ENCODE results near the gene ADORA3.
"Not testable (repeated sequence)": the region's sequence is repeated elsewhere in the genome, so short reads cannot be mapped to it uniquely, and the experiment has no call there.

The ADORA3 gene

DNA sequence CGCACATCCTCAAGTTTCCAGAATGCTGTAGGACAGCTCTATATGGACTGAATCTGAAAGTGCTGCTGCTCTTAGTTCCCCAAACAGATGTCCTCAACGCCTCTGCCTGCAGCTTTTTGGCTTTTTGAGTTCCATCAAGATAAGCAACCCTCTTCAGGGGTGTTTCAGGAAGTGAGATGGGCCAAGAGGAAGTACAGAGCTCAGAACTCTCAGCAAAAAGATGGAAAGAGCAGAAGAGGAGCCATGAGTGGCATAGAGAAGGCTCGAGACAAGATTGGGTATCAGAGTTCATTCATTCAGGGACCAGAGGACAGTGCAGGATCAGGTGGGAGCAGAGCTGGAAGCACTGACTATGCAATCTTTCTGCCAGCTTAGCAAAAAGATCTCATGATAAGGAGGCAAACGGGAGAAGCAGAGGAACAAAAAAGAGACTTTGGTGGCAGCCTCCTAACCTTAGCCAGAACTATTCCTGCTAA, at the start of gene ADORA3, which contains the start of gene TMIGD3:
Gene ADORA3, minus strand, starts transcription at position 49 of the 476 bp plus-strand sequence. CDS start 279 bp downstream, outside the sequence.
Gene TMIGD3, minus strand, starts transcription at position 49 of the 476 bp plus-strand sequence. CDS start 279 bp downstream, outside the sequence.
- no peak for DNase-seq (ENCODE audit: low read depth)

DNA sequence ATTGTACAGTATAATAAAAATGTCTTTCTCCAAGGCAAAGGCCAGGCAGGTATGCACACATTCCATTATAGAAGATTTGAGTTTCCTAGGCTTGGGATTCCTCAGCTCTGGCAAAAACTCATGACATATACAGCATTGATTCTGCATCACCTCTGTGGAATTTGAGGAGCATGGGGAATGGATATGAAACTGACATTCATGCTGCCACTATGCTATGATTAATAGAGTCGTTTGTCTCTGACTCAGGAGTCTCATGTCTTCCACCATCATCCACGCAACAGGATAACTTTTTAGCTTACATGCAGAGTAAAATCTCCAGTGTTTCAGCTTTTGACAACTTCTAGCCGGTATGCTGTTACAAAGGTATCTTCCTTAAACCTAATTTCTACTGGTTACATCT, 49.8 kb upstream of the ADORA3 start:
- no peak for DNase-seq (ENCODE audit: low read depth)

DNA sequence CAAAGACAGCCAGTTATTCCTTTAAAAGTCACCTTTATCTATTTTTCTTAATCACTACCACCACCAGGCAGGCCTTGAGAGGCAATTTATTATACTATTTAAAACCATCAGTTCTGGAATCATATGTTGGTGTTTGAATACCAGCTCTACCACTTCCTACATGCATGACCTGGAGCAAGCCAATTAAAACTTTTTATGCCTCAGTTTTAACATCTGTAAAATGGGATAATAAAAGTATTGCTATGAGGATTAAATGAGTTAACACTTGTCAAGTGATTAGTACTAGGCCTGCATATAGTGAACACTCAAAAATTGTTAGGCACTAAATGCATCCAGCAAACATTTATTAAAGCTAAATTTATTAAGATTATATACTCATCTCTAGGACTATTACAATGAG, 49.2 kb upstream of the ADORA3 start:
- no peak for DNase-seq (ENCODE audit: low read depth)

DNA sequence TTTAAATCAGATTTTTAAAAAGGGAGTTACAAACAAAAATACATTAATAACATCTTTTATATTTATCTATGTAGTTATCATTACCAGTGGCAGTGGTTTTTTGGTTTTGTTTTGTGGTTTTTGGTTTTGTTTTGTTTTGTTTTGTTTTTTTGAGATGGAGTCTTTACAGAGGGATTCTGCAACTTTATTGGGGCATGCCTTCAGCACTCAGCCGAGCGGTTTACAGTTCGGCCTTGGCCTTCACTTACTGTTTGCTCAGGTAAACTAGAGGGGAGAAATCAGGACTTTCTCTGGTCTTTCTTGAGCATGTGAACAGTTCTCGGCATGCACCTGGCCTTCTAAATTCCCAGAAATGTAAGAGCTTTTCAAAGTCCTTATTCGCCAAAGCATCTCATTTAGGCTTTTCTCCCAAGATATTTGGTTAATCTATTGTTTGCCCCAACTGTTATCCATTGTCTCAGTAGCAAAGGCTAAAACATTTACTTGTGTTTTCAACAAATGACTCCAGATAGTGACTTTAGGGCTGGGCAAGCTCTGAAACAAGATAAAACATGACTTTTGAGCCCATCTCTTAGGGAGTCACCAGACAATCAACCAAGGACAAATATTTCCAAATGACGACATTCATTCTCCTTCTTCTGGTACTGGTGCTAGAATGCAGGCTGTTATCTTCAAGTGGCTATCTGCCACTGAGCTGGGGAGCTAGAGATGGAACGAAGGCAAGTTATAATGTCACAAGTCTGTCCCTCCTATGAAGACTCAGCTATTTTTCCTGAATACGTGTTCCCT, 48.4 kb upstream of the ADORA3 start:
- no peak for DNase-seq (ENCODE audit: low read depth)

DNA sequence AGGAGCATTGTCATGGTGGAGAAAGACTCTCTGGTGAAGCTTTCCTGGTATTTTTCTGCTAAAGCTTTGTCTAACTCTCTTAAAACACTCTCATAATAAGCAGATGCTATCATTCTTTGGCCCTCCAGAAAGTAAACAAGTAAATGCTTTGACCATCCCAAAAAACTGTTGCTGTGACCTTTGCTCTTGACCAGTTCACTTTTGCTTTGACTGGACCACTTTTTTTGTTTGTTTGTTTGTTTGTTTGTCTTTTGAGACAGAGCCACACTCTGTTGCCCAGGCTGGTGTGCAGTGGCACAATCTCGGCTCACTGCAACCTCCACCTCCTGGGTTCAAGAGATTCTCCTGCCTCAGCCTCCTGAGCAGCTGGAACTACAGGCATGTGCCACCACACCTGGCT, 44.4 kb upstream of the ADORA3 start:
- DNase-seq (ENCODE audit: low read depth): not testable (repeated sequence)

DNA sequence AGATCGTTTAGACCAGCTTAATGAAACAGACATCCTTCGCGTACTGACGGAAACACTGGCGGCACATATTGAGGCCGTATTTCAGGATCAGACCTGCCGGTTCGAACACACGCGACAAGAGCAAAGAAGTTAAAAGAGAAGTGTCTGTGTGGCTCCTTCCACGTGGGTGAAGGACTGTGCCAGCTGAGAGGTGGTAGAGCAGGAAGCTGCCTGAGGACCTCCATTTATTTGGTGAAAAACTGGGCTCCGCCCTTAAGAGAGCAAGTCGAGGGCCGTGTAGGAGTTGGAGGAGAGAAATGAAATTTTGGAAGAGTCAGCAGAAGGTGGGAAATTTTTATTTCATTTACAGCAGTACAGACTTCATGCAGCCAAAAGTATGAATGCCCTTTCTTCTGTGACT, 38.8 kb upstream of the ADORA3 start:
- DNase-seq (ENCODE audit: low read depth): no peak

DNA sequence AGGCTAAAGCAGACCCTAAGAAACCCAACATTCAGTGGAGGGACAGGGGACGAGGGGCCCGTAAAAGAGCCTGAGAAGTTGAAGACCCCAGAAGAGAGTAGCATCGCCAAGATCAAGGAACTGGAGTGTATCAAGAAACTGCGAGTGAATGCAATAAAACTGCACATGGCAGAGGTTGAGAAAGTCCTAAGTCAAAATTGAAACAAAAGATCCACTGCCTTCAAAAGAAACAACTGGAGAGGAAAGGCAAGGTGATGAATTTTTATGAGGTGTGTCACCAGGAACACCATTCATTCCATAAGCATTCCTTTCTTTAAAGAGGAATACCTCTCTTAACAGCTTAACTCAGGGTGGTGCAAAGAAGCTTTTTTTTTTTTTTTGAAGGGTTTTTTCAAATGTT, 38.3 kb upstream of the ADORA3 start:
- no peak for DNase-seq (ENCODE audit: low read depth)

DNA sequence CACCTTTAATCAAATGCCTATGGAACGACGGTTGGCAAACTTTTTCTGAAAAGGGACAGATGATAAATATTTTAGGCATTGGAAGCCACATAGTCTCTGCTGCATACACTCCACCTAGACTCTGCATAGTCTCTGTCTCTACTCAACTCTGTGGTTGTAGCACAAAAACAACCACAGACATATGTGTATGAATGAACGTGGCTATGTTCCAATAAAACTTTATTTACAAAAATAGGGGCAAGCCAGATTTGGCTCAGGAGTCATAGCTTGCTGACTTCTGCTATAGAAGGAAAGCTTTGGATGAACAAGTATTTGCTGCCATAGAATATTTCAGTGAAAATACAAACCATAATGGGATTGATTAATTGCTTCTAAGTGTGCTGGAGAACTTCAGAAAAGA, 37.5 kb upstream of the ADORA3 start:
- no peak for DNase-seq (ENCODE audit: low read depth)

DNA sequence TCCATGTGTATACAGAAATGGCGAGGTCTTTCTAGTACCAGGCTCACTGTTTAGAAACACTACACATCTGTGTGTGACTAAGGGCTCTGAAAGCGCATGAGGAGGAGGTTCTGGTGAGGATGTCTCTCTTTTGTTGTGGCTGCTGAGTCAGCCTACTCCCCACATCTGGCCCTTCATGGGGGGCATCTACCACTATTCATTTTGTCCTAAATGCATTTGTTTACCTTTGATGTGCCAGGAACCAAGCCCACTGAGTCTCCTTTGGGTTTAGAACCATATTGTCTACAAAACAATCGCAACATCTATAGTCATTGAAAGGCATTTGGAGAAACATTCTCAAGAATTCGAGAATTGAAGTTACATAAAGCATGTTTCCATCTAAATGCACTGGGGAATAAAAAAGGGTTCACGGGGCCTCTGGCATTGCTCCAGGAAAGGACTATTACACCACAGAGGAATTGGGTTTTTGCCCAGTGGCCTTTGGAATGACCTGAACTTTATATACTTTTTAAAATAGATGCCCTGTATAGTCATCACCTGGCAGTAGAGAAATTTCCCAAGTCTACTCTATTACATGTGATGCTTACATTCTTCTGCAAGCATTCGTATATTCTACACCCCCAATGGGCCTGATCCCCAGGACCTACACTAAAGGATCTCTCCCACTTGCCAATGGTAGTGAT, 35.1 kb upstream of the ADORA3 start:
- no peak for DNase-seq (ENCODE audit: low read depth)

DNA sequence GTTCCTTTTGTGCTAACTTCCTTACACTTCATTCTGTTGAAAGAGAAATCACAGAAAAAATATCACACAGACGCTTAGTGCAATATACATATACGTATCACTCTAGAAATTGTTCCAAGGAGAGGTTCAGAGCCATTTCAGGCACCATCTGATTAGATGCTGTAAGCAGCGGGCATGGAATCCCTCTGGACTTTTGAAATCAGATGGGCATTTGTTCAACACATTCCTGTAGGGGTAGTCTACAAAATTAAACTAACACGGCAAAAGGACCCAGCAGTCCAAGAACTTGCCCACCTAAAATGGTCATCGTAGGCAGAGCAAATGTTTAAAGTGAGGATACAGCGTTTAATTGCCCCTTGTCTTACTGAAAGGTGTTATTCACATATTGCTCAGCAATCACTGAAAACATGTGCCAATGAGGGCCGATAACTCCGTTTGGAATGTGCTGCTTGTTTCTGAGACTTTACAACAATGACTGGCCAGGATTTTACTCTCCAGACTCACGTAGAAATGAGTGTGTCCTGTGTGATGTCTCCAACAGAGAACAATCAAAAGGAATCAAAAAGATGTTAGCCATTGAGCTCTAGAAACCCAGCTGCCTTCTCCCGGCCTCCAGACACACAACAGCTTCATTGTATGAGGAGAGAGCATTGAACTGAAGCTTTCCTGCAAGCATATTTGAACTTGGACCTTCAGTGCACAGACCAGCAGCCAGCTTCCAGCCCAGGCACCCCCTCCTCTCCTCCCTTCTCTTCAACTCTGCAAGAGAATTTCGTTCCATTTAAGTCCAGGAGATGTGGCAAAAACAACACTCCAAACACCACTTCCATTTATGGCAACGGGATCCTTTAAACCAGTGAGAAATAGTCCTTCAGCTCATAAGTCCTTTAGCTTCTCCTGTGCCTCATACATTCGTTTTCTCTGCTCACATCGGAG, 32.1 kb upstream of the ADORA3 start:
- DNase-seq (ENCODE audit: low read depth): no peak

DNA sequence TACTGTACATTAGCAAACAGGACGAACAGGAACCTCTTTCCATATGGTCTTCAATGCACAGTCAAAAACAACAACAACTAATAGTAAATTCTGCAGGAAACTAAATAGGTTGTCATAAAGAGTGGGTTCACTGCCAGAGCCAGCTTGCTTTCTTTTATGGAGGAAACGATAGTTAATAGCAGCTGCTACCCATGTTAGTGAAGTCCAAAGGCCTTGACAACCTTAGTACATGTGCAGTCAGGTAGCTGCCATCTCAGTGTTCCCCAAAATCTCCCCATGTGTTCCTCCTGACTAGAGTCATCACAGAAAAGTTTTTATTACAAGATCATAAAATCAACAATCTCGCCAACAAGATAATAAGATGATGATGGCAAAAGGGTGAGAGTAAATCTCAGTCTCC, 16.6 kb upstream of the ADORA3 start:
- DNase-seq (ENCODE audit: low read depth): no peak

DNA sequence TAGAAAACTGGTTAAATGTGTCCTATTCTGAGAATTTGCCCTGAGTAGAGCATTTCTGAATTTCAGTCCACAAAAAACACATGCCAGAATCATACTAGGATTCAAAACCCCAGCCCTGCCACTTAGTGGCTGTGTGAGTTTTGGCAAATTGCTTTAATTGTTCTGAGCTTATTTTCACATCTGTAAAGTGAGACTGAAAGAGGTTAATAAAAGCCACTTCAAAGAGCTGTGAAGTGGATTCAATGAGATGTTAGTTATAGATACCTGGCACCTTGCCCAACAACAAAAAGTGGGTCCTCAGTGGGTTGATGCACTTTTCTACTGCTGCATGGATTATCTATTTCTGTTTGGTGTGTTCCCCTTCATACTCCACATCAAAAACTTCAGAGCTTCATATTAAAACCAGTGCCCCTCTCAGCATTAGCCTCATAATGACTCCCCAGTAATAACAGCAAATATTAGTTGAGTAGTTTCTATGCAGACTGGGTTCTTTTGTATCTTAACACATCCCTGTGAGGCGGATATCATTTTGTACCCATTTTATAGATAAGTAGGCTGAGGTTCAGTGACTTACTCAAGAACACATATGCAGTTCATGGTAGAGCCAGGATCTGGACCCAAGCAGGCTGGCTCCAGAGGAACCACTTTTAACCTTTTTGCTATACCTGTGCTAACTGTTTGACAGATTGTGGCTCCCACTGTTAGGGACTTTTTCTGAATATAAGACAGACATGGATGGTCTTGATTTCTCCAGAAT, 14.2 kb upstream of the ADORA3 start:
- no peak for DNase-seq (ENCODE audit: low read depth)

DNA sequence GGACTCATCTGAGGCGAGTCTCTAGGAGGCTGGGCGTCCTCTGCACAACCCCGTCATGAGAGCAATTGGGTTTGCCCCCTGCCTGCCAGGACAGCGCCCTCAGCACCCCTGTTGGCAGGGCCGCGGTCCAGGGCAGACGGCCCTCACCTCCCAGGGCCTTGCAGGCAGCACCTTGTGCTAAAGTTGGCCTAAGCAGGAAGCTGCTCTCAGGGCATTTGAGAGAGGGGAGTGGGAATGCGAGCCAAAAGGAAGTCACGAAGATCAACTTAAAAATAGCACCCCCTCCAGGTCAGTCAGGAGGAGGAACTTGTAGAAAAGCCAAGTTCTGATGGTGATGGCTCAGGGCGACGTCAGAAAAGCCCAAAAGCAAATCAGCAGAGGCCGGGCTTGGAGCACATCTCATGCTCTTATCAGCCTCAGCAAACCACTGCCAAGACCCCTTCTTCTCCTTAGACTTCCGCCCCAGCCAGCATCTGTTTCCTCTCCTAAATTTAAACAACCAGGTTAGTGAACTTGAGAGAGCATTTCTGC, 12.6 kb upstream of the ADORA3 start:
- DNase-seq (ENCODE audit: low read depth): no peak

DNA sequence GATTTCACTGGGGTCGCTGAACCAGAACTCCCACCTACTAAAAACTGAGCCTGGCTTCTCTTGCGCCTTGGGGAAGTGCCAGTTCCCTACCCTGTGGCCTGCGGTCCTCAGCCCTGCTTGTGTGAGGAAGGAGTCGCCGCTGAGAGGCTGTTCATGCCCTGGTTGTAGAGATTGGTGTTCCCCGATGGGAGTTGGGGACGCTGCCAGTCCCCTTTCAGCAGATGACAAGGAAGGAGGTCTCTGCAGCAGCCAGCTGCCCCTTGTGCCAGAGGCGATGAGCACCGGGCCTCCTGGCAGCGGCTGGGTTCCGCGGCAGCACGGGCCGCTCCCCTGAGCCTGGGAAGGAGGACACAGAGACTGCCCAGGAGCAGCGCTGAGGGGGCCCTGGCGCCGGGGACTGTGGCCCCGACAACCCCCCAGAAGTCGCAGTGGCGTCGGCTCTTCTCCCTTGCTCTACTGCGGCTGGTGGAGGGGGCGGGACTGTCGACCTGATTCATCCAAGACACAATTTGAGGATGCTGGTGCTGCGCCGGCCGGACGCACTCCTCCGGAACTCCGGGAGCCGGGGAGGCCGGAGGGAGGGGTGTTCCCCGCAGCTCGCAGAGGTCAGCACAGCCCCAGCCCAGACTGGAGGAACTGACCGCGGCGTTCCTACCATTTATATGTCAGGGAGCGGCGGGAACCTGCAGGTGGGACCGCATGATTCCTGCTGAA, 12.0 kb upstream of the ADORA3 start:
- DNase-seq (ENCODE audit: low read depth): peak; percentile 31

DNA sequence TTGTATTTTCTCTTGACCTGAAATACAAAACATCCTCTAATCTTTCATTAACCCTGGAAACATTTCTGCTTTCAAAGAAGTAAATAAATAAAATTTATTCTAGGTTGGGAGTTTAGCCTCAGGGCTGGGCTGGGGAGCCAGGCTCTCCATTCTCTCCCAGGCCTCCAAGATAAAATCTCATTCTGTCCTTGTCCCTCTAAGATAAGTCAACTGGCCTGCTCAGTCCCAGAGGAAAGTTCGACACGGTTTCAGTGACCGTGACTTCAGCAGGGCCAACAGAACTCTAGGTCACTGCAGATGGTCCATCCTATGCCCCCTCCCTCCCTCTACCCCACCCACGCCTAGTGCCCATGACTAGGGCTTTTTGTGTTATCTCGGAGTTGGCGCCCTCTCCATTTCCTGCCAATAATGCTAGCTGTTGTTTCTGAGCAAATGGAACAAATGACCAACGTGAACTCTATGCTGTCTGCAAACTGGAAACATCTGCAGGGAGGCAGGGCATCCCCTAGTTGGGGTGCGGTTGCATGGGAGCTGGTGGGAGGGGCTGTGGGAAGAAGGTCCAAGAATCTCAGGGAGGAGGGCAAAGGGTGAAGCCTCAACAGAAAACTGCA, 10.1 kb upstream of the ADORA3 start:
- DNase-seq (ENCODE audit: low read depth): no peak

DNA sequence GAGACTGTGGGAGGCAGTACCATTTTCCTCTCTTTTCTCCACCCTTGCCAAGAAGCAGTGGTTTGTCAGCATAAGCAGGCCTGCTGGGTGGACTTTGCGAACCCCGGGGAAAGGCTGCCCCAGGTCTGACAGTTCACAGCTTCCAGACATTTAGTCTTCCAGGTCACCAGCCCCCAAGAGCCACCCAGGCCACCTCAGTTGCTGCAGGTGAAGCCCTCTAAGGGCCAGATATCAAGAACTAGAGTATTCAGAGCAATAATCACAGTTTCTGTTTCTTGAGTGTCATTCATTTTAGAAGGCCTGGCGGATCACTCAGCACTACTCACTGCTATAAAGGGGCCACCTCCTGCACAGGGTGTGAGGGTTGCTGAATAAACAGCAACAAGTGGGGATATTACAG, 9.5 kb upstream of the ADORA3 start:
- no peak for DNase-seq (ENCODE audit: low read depth)

DNA sequence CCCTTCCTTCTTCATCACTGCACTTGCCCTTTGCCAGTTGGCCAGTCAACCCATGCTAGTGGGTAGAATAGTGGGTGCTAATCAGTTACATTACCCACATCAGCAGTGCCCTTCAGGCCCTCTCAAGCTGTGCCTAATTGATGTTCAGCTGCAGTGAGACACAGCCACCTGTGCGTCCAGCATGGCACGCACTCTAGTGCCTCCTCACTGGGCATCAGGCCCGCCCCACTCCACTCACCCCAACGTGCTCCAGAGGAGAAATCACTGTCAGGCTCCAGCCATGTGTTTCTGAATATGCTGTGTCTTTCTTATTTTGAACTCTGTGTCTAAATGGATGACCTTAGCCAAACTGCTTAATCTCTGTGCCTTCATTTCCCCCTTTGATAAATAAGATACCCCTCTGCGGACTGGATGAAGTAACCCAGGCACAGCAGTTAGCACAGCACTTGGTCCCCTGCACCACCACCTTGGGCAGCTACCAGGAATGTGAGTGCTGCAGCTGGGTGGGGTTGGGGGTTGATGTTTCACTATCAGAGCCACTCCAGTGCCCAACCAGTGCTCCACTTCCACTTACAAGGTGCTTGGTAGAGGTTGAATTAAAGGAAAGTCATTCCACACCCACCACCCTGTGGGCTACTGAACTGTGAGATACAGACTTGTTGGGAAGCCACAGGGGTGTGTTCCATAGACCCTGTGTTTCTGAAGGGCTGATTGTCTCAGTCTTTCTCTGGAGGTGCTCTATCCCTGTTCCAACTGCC, 8.9 kb upstream of the ADORA3 start:
- no peak for DNase-seq (ENCODE audit: low read depth)

DNA sequence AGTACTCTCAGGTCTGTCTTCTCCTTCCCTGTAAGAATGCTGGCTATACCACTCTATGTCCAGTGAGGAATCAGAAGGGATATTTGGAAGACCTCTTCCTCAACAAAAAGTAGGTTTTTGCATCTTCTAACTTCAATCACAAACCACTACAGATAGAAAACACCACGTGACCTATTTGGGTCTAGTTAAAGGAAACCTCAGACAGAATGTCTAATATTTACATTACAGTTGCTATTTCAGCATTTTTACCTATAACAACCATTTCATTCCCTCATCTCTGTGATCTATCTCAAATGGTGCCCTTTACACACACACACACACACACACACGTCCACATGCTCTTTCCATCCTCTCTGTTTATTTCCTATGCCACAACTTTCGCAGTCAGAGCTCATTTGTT, 7.9 kb upstream of the ADORA3 start:
- DNase-seq (ENCODE audit: low read depth): no peak

DNA sequence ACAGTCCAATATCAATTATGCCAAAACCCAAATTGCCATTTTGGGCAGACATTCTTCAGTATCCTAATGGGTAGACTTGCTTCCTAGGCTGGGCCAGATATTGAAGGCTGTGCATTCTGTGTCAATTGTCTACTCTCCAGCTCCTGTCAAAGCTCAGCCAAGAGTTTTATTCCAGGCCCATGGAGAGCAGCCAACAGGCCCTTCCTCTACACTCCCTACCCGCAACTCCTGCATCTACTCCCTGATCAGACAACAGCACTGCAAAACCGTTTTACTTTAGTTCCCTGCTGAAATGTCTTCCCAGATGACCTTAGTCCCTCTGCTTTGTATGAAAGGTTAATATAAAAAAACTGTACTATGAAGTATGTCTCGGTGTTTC, 6.6 kb upstream of the ADORA3 start:
- no peak for DNase-seq (ENCODE audit: low read depth)
